WTC11 (cell line): ENCODE measurements around the gene TSHZ3. TPM values are rescaled to one million over a fixed set of nuclear protein-coding genes. Genes with fewer than 3 reads are reported as not detected.

ENCODE experiments used
- ATAC-seq: fragments of 200-7000 bp; cut with Tn5 transposase; 2 replicates; pipeline ENCODE4 v1.10.0; 2021; ENCODE audit warnings: mild to moderate bottlenecking, moderate library complexity
- CTCF ChIA-PET: fragments of 300-600 bp; sonication (Branson Sonifier 250); formaldehyde crosslinking; loops from one replicate; lab custom pipeline; 2021; ENCODE audit warnings: antibody characterized with exemption; lab: Charles Lee
- POLR2A ChIA-PET: fragments of 350-600 bp; sonication (Branson Sonifier 250); formaldehyde crosslinking; loops from one replicate; lab custom pipeline; 2021; ENCODE audit warnings: antibody characterized with exemption; lab: Charles Lee
- DNase-seq: peaks from one replicate; pipeline ENCODE4 v3.0.0; 2021; ENCODE audit warnings: low spot score
- H3K27ac Mint-ChIP-seq: 2 replicates; pipeline ENCODE4 v1.8.0; 2021; ENCODE audit warnings: mixed read lengths
- H3K27me3 Mint-ChIP-seq: 2 replicates; pipeline ENCODE4 v1.8.0; 2021; ENCODE audit warnings: low read depth, mild to moderate bottlenecking, moderate library complexity, mixed read lengths
- H3K36me3 Mint-ChIP-seq: 2 replicates; pipeline ENCODE4 v1.8.0; 2021; ENCODE audit warnings: mixed read lengths
- H3K4me1 Mint-ChIP-seq: 2 replicates; pipeline ENCODE4 v1.8.0; 2022; ENCODE audit warnings: mixed read lengths
- H3K4me3 Mint-ChIP-seq: 2 replicates; pipeline ENCODE4 v1.8.0; 2021; ENCODE audit warnings: mild to moderate bottlenecking, moderate library complexity, mixed read lengths
- H3K9me3 Mint-ChIP-seq: 2 replicates; pipeline ENCODE4 v1.8.0; 2021; ENCODE audit warnings: mixed read lengths
- AFF4 ChIP-seq: sonication (generic); formaldehyde crosslinking; IDR thresholded peaks from 2 replicates; pipeline ENCODE4 v1.8.1; 2023; ENCODE audit warnings: mild to moderate bottlenecking, missing genetic modification reagents, borderline replicate concordance
- ATF1 ChIP-seq: sonication (generic); formaldehyde crosslinking; IDR thresholded peaks from 2 replicates; pipeline ENCODE4 v1.8.1; 2023; ENCODE audit warnings: mild to moderate bottlenecking, moderate library complexity, missing genetic modification reagents
- ATF3 ChIP-seq: sonication (generic); formaldehyde crosslinking; conservative IDR thresholded peaks from 2 replicates; pipeline ENCODE4 v1.8.1; 2022; ENCODE audit warnings: mild to moderate bottlenecking, missing genetic modification reagents
- CREM ChIP-seq: sonication (generic); formaldehyde crosslinking; IDR thresholded peaks from 2 replicates; pipeline ENCODE4 v1.8.1; 2022; ENCODE audit warnings: mild to moderate bottlenecking, missing genetic modification reagents, moderate library complexity
- E2F4 ChIP-seq: sonication (generic); formaldehyde crosslinking; IDR thresholded peaks from 2 replicates; pipeline ENCODE4 v1.8.1; 2022; ENCODE audit warnings: low read depth, mild to moderate bottlenecking, moderate library complexity, missing genetic modification reagents, borderline replicate concordance
- FOXP4 ChIP-seq: sonication (generic); formaldehyde crosslinking; IDR thresholded peaks from 2 replicates; pipeline ENCODE4 v1.8.0; 2022; ENCODE audit warnings: mild to moderate bottlenecking, missing genetic modification reagents
- GTF2I ChIP-seq: fragments of 250-450 bp; sonication (Bioruptor Pico); conservative IDR thresholded peaks from 2 replicates; pipeline ENCODE4 v1.4.0; 2021; ENCODE audit warnings: mild to moderate bottlenecking
- NFE2L1 ChIP-seq: sonication (generic); formaldehyde crosslinking; IDR thresholded peaks from 2 replicates; pipeline ENCODE4 v1.8.1; 2023; ENCODE audit warnings: missing genetic modification reagents
- NFYB ChIP-seq: sonication (generic); formaldehyde crosslinking; conservative IDR thresholded peaks from 2 replicates; pipeline ENCODE4 v1.8.0; 2022; ENCODE audit warnings: low read depth, missing genetic modification reagents
- NR1H2 ChIP-seq: sonication (generic); formaldehyde crosslinking; IDR thresholded peaks from 2 replicates; pipeline ENCODE4 v1.9.0; 2021; ENCODE audit warnings: mild to moderate bottlenecking, moderate library complexity, missing genetic modification reagents
- NR2C2 ChIP-seq: sonication (generic); formaldehyde crosslinking; IDR thresholded peaks from 2 replicates; pipeline ENCODE4 v1.8.0; 2022; ENCODE audit warnings: mild to moderate bottlenecking, missing genetic modification reagents
- SMAD4 ChIP-seq: sonication (generic); formaldehyde crosslinking; IDR thresholded peaks from 2 replicates; pipeline ENCODE4 v1.8.0; 2022; ENCODE audit warnings: mild to moderate bottlenecking, missing genetic modification reagents
- TCF7 ChIP-seq: sonication (generic); formaldehyde crosslinking; IDR thresholded peaks from 2 replicates; pipeline ENCODE4 v1.8.0; 2022; ENCODE audit warnings: mild to moderate bottlenecking, low read depth, missing genetic modification reagents, moderate library complexity
- USF2 ChIP-seq: sonication (generic); formaldehyde crosslinking; IDR thresholded peaks from 2 replicates; pipeline ENCODE4 v1.8.1; 2023; ENCODE audit warnings: mild to moderate bottlenecking, missing genetic modification reagents, moderate library complexity
- ZBTB21 ChIP-seq: sonication (generic); formaldehyde crosslinking; IDR thresholded peaks from 2 replicates; pipeline ENCODE4 v1.8.1; 2023; ENCODE audit warnings: mild to moderate bottlenecking, missing genetic modification reagents, borderline replicate concordance
- ZNF121 ChIP-seq: sonication (generic); formaldehyde crosslinking; IDR thresholded peaks from 2 replicates; pipeline ENCODE4 v1.8.0; 2023; ENCODE audit warnings: missing genetic modification reagents
- ZNF219 ChIP-seq: sonication (generic); formaldehyde crosslinking; IDR thresholded peaks from 2 replicates; pipeline ENCODE4 v1.8.0; 2023; ENCODE audit warnings: missing genetic modification reagents, mild to moderate bottlenecking, borderline replicate concordance
- ZNF416 ChIP-seq: fragments of 250-450 bp; sonication (Bioruptor Pico); IDR thresholded peaks from 2 replicates; pipeline ENCODE4 v1.9.0; 2021; ENCODE audit warnings: mild to moderate bottlenecking, inconsistent platforms
- total RNA-seq: library from RNA; stranded (reverse); gene quantifications from 3 replicates; pipeline ENCODE4 v1.2.3, GENCODE V29; 2021

TSHZ3 gene
- total RNA-seq, 1 experiment from 2014 or later: 21.4 TPM

- DNase-seq: no peak
- Mint-ChIP-seq H3K36me3 (no peaks in the 10 kb centered on the region), H3K4me1 (peaks cover 62% of the 10 kb centered on the region), H3K9me3 (no peaks in the 10 kb centered on the region), H3K4me3 (no peak overlapping the region)
- CTCF ChIA-PET: interaction anchor here (1.9 kb wide), 1 partner anchor 204 kb away, joined by 4 read pairs; no protein-coding TSS in a partner anchor
- TF ChIP-seq NR2C2 (CRISPR knock-in tag) (no peak), NFE2L1 (CRISPR knock-in tag) (no peak), GTF2I (CRISPR knock-in tag) (no peak), TCF7 (CRISPR knock-in tag) (no peak), ATF3 (no peak), NFYB (no peak), CREM (CRISPR knock-in tag) (no peak), ZNF416 (CRISPR knock-in tag) (no peak), E2F4 (CRISPR knock-in tag) (no peak), ZNF121 (no peak), USF2 (CRISPR knock-in tag) (no peak), ZNF219 (CRISPR knock-in tag) (no peak), ZBTB21 (CRISPR knock-in tag) (no peak)
- TF ChIP-seq, all 79 proteins: peak for 0
- Mint-ChIP-seq H3K27ac (peak overlapping the region; percentile 47; the same call in 1 of the 2 replicates), H3K27me3 (no peaks in the 10 kb centered on the region)
- ATAC-seq: no peak
- POLR2A ChIA-PET: no interaction called here
Observed at GRCh38 chr19:31258211-31259052, 90.8 kb downstream of the TSHZ3 start.

- TF ChIP-seq GTF2I (CRISPR knock-in tag) (no peak), FOXP4 (CRISPR knock-in tag) (no peak), SMAD4 (no peak), ATF1 (CRISPR knock-in tag) (no peak), NR1H2 (CRISPR knock-in tag) (no peak), AFF4 (CRISPR knock-in tag) (no peak)
- Mint-ChIP-seq H3K4me1 (peaks cover 59% of the 10 kb centered on the region), H3K27ac (no peak overlapping the region), H3K4me3 (no peak overlapping the region), H3K9me3 (no peaks in the 10 kb centered on the region), H3K36me3 (no peaks in the 10 kb centered on the region), H3K27me3 (no peaks in the 10 kb centered on the region)
- no peak for ATAC-seq
- POLR2A ChIA-PET: no interaction called here
- no peak for DNase-seq
- CTCF ChIA-PET: interaction anchor here (1.9 kb wide), 1 partner anchor 203 kb away, joined by 4 read pairs; no protein-coding TSS in a partner anchor
Observed at GRCh38 chr19:31257426-31258130, 91.7 kb downstream of the TSHZ3 start.
